Upper lobe of left lung (tissue), 4 donors: ENCODE results near the gene ARHGEF37.

Source experiments
- EP300 ChIP-seq, 4 donors: sonication (generic); formaldehyde crosslinking; IDR thresholded peaks; one replicate each; pipeline ENCODE4 v1.5.1; 2017; ENCODE audit warnings: antibody characterized with exemption in 4 of 4, control low read depth in 2 of 4
- POLR2A ChIP-seq, 4 donors: fragments of 450-650 bp; IDR thresholded peaks; one replicate each; pipeline ENCODE4 v1.5.1; 2016 to 2017; ENCODE audit warnings: antibody characterized with exemption in 4 of 4, mild to moderate bottlenecking in 2 of 4
- POLR2AphosphoS5 ChIP-seq, 2 donors: sonication (generic); formaldehyde crosslinking; IDR thresholded peaks; one replicate each; pipeline ENCODE4 v1.5.1; 2017; ENCODE audit warnings: antibody characterized with exemption in 2 of 2
- TF ChIP-seq, protein P1 (sequence below), 6 experiments: fragments of 450-650 bp in 4 of 6; fragments of 200-600 bp in 2 of 6; sonication (generic) in 2 of 6; IDR thresholded peaks; one replicate each; pipeline ENCODE4 v1.5.1; 2016 to 2019; ENCODE audit warnings: antibody characterized with exemption in 6 of 6

DNA sequence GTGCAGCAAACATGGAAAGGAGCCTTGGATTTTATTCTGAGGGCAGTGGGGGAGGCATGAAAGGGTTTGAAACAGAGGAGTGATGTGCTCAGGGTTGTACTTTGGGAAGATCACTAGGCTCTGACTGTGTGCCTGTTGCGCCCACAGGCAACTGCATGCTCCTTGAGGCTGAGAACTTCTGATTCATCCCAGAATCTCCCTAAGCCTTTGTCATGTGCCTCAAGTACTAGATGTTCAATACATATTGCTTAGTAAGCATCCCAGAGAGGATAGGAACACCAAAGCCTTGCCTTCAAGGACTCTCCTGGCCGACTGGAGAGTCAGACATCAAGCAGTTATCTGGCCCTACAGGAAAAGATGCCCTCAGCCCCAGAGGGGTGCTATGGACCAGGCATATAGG, 54.1 kb downstream of the ARHGEF37 start:
- TF ChIP-seq EP300 (IDR thresholded peaks at IDR 0.05) (no peak), POLR2AphosphoS5 (IDR thresholded peaks at IDR 0.05) (no peak), POLR2A (IDR thresholded peaks at IDR 0.05) (no peak)
- TF ChIP-seq, protein P1, sequence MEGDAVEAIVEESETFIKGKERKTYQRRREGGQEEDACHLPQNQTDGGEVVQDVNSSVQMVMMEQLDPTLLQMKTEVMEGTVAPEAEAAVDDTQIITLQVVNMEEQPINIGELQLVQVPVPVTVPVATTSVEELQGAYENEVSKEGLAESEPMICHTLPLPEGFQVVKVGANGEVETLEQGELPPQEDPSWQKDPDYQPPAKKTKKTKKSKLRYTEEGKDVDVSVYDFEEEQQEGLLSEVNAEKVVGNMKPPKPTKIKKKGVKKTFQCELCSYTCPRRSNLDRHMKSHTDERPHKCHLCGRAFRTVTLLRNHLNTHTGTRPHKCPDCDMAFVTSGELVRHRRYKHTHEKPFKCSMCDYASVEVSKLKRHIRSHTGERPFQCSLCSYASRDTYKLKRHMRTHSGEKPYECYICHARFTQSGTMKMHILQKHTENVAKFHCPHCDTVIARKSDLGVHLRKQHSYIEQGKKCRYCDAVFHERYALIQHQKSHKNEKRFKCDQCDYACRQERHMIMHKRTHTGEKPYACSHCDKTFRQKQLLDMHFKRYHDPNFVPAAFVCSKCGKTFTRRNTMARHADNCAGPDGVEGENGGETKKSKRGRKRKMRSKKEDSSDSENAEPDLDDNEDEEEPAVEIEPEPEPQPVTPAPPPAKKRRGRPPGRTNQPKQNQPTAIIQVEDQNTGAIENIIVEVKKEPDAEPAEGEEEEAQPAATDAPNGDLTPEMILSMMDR (IDR thresholded peaks at IDR 0.05) = no peak
